H1 (cell line): ENCODE data around the gene PGGHG. TPM values are rescaled to one million over a fixed set of nuclear protein-coding genes. Genes with fewer than 3 reads are reported as not detected.

Experiments
- CTCF ChIA-PET: fragments of 300-600 bp; sonication (Branson Sonifier 250); formaldehyde crosslinking; loops from one replicate; lab custom pipeline; 2021; ENCODE audit not compliant: partially characterized antibody; lab: Charles Lee
- POLR2A ChIA-PET: fragments of 300-600 bp; sonication (Branson Sonifier 250); formaldehyde crosslinking; loops from one replicate; lab custom pipeline; 2021; ENCODE audit warnings: inconsistent platforms; ENCODE audit not compliant: partially characterized antibody; lab: Charles Lee
- DNase-seq, 2 experiments: peaks; one replicate each; pipeline versions ENCODE4 v3.0.0 to v3.0.0-alpha.2; 2010 to 2022; ENCODE audit warnings: low spot score in 2 of 2, low read depth in 1 of 2, mixed read lengths in 1 of 2
- FAIRE-seq: peaks from 2 replicates; lab custom pipeline; 2011; peaks lifted over from hg19 to GRCh38; lab: Jason Lieb, UNC
- H2AFZ ChIP-seq: 2 replicates; pipeline ENCODE4 v1.8.1; 2012; ENCODE audit warnings: low read length, inconsistent platforms
- H2AK5ac ChIP-seq: 2 replicates; pipeline ENCODE4 v1.6.1; 2013; ENCODE audit warnings: low read depth, low read length
- H2BK120ac ChIP-seq: replicated peaks from 2 replicates; pipeline ENCODE3; 2013; ENCODE audit warnings: low read depth, low read length, inconsistent platforms
- H2BK12ac ChIP-seq: 2 replicates; pipeline ENCODE4 v1.6.1; 2013; ENCODE audit warnings: low read depth, low read length
- H2BK15ac ChIP-seq: 2 replicates; pipeline ENCODE4 v1.6.1; 2013; ENCODE audit warnings: low read length
- H2BK20ac ChIP-seq: 2 replicates; pipeline ENCODE4 v1.6.1; 2013; ENCODE audit warnings: low read length
- H2BK5ac ChIP-seq: 2 replicates; pipeline ENCODE4 v1.6.1; 2013; ENCODE audit warnings: low read depth, low read length
- H3K14ac ChIP-seq: 2 replicates; pipeline ENCODE4 v1.6.1; 2013; ENCODE audit warnings: inconsistent platforms; ENCODE audit not compliant: insufficient read length
- H3K18ac ChIP-seq: 2 replicates; pipeline ENCODE4 v1.6.1; 2013; ENCODE audit warnings: low read length; ENCODE audit errors: extremely low read depth
- H3K23ac ChIP-seq: 2 replicates; pipeline ENCODE4 v1.6.1; 2013; ENCODE audit warnings: inconsistent platforms; ENCODE audit not compliant: insufficient read length
- H3K23me2 ChIP-seq: 2 replicates; pipeline ENCODE4 v1.6.1; 2013; ENCODE audit warnings: low read depth, low read length
- H3K27ac ChIP-seq: 2 replicates; pipeline ENCODE4 v1.6.1; 2011; ENCODE audit warnings: low read depth, low read length, inconsistent platforms
- H3K27me3 ChIP-seq, 4 experiments: replicated peaks in 1 of 4; 1 replicate in 1 of 4; 2 replicates in 3 of 4; pipeline versions ENCODE4 v1.6.1 to v1.8.1; 2011 to 2013; ENCODE audit warnings: low read length in 3 of 4, mild to moderate bottlenecking in 3 of 4, inconsistent platforms in 2 of 4, mixed read lengths in 2 of 4, moderate library complexity in 1 of 4; ENCODE audit not compliant: control insufficient read depth in 3 of 4, insufficient read depth in 3 of 4; ENCODE audit errors: extremely low read depth in 1 of 4
- H3K36me3 ChIP-seq, 4 experiments: 2 replicates each; pipeline versions ENCODE4 v1.6.1 to v1.8.1; 2011 to 2013; ENCODE audit warnings: mild to moderate bottlenecking in 4 of 4, low read length in 3 of 4, moderate library complexity in 2 of 4, control low read depth in 1 of 4, inconsistent platforms in 1 of 4; ENCODE audit not compliant: insufficient read depth in 4 of 4, control insufficient read depth in 2 of 4
- H3K4ac ChIP-seq: replicated peaks from 2 replicates; pipeline ENCODE3; 2013; ENCODE audit warnings: low read length, low read depth, mixed read lengths, inconsistent platforms; ENCODE audit not compliant: insufficient read length
- H3K4me1 ChIP-seq, 4 experiments: replicated peaks in 1 of 4; 1 replicate in 1 of 4; 2 replicates in 3 of 4; pipeline versions ENCODE4 v1.6.1 to v1.8.1; 2011 to 2013; ENCODE audit warnings: low read length in 3 of 4, inconsistent platforms in 2 of 4, mixed read lengths in 1 of 4; ENCODE audit not compliant: insufficient read depth in 4 of 4, control insufficient read depth in 3 of 4
- H3K4me2 ChIP-seq, 2 experiments: 2 replicates each; pipeline versions ENCODE4 v1.6.1 to v1.8.1; 2011 to 2013; ENCODE audit warnings: low read depth in 2 of 2, low read length in 2 of 2, control low read depth in 1 of 2, inconsistent platforms in 1 of 2, mild to moderate bottlenecking in 1 of 2; ENCODE audit not compliant: insufficient read depth in 1 of 2
- H3K4me3 ChIP-seq, 4 experiments: fragments of 200-600, 300-600 bp in 1 of 4; sonication (generic), shearing (Covaris generic), sonication (Bioruptor Twin) in 1 of 4; 2 replicates each; pipeline versions ENCODE4 v1.5.1 to v1.8.1; 2011 to 2016; ENCODE audit warnings: low read length in 4 of 4, low read depth in 3 of 4, control low read depth in 2 of 4, inconsistent platforms in 2 of 4, mild to moderate bottlenecking in 2 of 4, mixed read lengths in 1 of 4, moderate library complexity in 1 of 4; ENCODE audit not compliant: insufficient read depth in 2 of 4; ENCODE audit errors: extremely low read depth in 1 of 4
- H3K56ac ChIP-seq: replicated peaks from 2 replicates; pipeline ENCODE3; 2013; ENCODE audit warnings: low read depth, mild to moderate bottlenecking, mixed read lengths, low read length, inconsistent platforms; ENCODE audit not compliant: insufficient read length
- H3K79me1 ChIP-seq: 2 replicates; pipeline ENCODE4 v1.6.1; 2013; ENCODE audit warnings: low read depth, low read length, control low read depth
- H3K79me2 ChIP-seq, 2 experiments: 2 replicates each; pipeline versions ENCODE4 v1.6.1 to v1.8.1; 2012 to 2013; ENCODE audit warnings: low read length in 2 of 2, mild to moderate bottlenecking in 2 of 2, inconsistent platforms in 1 of 2; ENCODE audit not compliant: insufficient read depth in 2 of 2, control insufficient read depth in 1 of 2
- H3K9ac ChIP-seq, 4 experiments: replicated peaks in 1 of 4; 1 replicate in 1 of 4; 2 replicates in 3 of 4; pipeline versions ENCODE4 v1.6.1 to v1.8.1; 2011 to 2013; ENCODE audit warnings: low read depth in 3 of 4, low read length in 3 of 4, control low read depth in 2 of 4, mild to moderate bottlenecking in 2 of 4, moderate library complexity in 2 of 4, inconsistent platforms in 1 of 4; ENCODE audit errors: extremely low read depth in 1 of 4
- H3K9me3 ChIP-seq, 2 experiments: 2 replicates each; pipeline versions ENCODE4 v1.6.1 to v1.8.1; 2012 to 2013; ENCODE audit warnings: mild to moderate bottlenecking in 2 of 2, moderate library complexity in 2 of 2, control low read depth in 1 of 2, inconsistent platforms in 1 of 2, low read depth in 1 of 2, low read length in 1 of 2, mixed read lengths in 1 of 2; ENCODE audit not compliant: insufficient read depth in 2 of 2
- H4K20me1 ChIP-seq, 2 experiments: replicated peaks in 1 of 2; 2 replicates each; pipeline versions ENCODE3 to v1.8.1; 2011 to 2013; ENCODE audit warnings: inconsistent platforms in 2 of 2, low read length in 2 of 2, mild to moderate bottlenecking in 1 of 2; ENCODE audit not compliant: insufficient read depth in 2 of 2, control insufficient read depth in 1 of 2
- H4K5ac ChIP-seq: 2 replicates; pipeline ENCODE4 v1.6.1; 2013; ENCODE audit warnings: low read length, low read depth, mixed read lengths, inconsistent platforms; ENCODE audit not compliant: insufficient read length
- H4K8ac ChIP-seq: 2 replicates; pipeline ENCODE4 v1.8.0; 2013; ENCODE audit warnings: mild to moderate bottlenecking, moderate library complexity, low read length, inconsistent platforms; ENCODE audit not compliant: insufficient read depth; ENCODE audit errors: extremely low read depth
- H4K91ac ChIP-seq: replicated peaks from 2 replicates; pipeline ENCODE3; 2013; ENCODE audit warnings: low read length, mixed read lengths, inconsistent platforms; ENCODE audit not compliant: insufficient read length
- RNF2 ChIP-seq: fragments of 200-900, 300-1000 bp; sonication (generic); IDR thresholded peaks from 2 replicates; pipeline ENCODE4 v1.7.1; 2016; ENCODE audit warnings: borderline replicate concordance, low read depth, mild to moderate bottlenecking, antibody characterized with exemption, low read length; ENCODE audit not compliant: poor library complexity, severe bottlenecking; ENCODE audit errors: missing control alignments
- SIRT6 ChIP-seq: IDR thresholded peaks from one replicate; pipeline ENCODE4 v1.7.1; 2012; ENCODE audit warnings: low read length, inconsistent platforms
- WGBS, 2 experiments: shearing (Covaris generic) in 1 of 2; methylation state at CpG; one replicate each; pipeline versions ENCODE4 v1.1.6 to v1.1.7; 2013 to 2015; ENCODE audit warnings: low lambda C conversion rate in 2 of 2, mixed read lengths in 2 of 2, inconsistent platforms in 1 of 2, low coverage in 1 of 2, missing lambda C conversion rate in 1 of 2; ENCODE audit not compliant: insufficient replicate concordance in 2 of 2, insufficient coverage in 1 of 2, insufficient read length in 1 of 2; ENCODE audit errors: extremely low coverage in 1 of 2, missing lambda C conversion rate in 1 of 2; 5-methylcytosine and 5-hydroxymethylcytosine counted together
- polyA plus RNA-seq, 7 experiments: library from polyadenylated mRNA; depleted of rRNA in 3 of 7; stranded (reverse) in 5 of 7; unstranded in 2 of 7; fragments of >200 nt in 5 of 7; fragments of 200-250 nt in 2 of 7; gene quantifications; 1 replicate in 5 of 7; 2 replicates in 1 of 7; 4 replicates in 1 of 7; pipeline versions ENCODE4 v1.2.1 to v1.2.3, GENCODE V29; 2011 to 2013; ENCODE audit warnings: missing spikeins in 2 of 7, mixed read lengths in 2 of 7
- total RNA-seq: library from RNA; stranded (reverse); fragmentation: NEBNext Ultra II Directional; extraction: Animal tissue kit (Norgen Biotek cat#: 25700); gene quantifications from 2 replicates; pipeline ENCODE4 v1.2.1, GENCODE V29; 2021

PGGHG gene
- total and polyA plus RNA-seq, 2 of the 8 experiments (the other 6 are each of a cell fraction or from before 2014, with no cell fraction given) = 34.8 to 60.7 TPM

- Histone ChIP-seq H3K79me1 (no peaks in the 10 kb centered on the region), H3K56ac (no peak overlapping the region), H3K9ac (no peak overlapping the region; a peak in 1 of 7 replicates), H3K9me3 (no peaks in the 10 kb centered on the region), H4K8ac (no peak overlapping the region), H3K4me1 (peaks cover 6 to 45% (median 35%) of the 10 kb centered on the region in 4 experiments), H2AK5ac (peak overlapping the region; percentile 90; the same call in 1 of the 2 replicates), H3K27ac (no peak overlapping the region), H2BK120ac (peak overlapping the region; percentile 24), H3K4me3 (peak overlapping the region in 1 of 4 experiments; percentile 71; a peak in 1 of 8 replicates), H2BK15ac (peak overlapping the region; percentile 72; the same call in 1 of the 2 replicates), H3K18ac (peak overlapping the region; percentile 99), H3K79me2 (peaks cover 0 to 21% of the 10 kb centered on the region in 2 experiments; a peak in 2 of 4 replicates), H4K5ac (no peak overlapping the region), H3K27me3 (no peaks in the 10 kb centered on the region), H2BK5ac (peak overlapping the region; percentile 77; the same call in 1 of the 2 replicates), H3K36me3 (peaks cover 0 to 4% (median 0%) of the 10 kb centered on the region in 4 experiments; a peak in 1 of 8 replicates), H3K23ac (no peak overlapping the region), H2AFZ (no peak overlapping the region), H4K91ac (no peak overlapping the region), H3K4me2 (peak overlapping the region; percentile 52 to 75; a peak in 2 of 4 replicates), H4K20me1 (peaks cover 0 to 5% of the 10 kb centered on the region in 2 experiments), H3K23me2 (peaks cover 21% of the 10 kb centered on the region; the same call in 1 of the 2 replicates), H2BK20ac (peak overlapping the region; percentile 66), H3K4ac (peak overlapping the region; percentile 17), H3K14ac (no peak overlapping the region), H2BK12ac (0 out of 2 replicates have a peak overlapping the region, but pooled peaks have one; percentile 68)
- TF ChIP-seq RNF2 (no peak), SIRT6 (no peak)
- POLR2A ChIA-PET = interaction anchor here (0.8 to 1.8 kb wide), 7 partner anchors 14 to 57 kb away, joined by 3 to 4 read pairs (median 3); partner anchors contain the start of gene B4GALNT4
- DNase-seq (no peak), FAIRE-seq (no peak)
- 63% methylated on average over 14 of the region's 14 CpGs; no CpG with 5 or more reads in 1 of the 2 experiments for WGBS, 2 experiments
- CTCF ChIA-PET = interaction anchor here (1.0 to 1.9 kb wide), 5 partner anchors 33 to 62 kb away, joined by 6 to 8 read pairs (median 6); no protein-coding TSS in a partner anchor
Measured at GRCh38 chr11:312092-312816, 23.3 kb downstream of the PGGHG start.
